Right lobe of liver (tissue), 4 donors: ENCODE measurements around the gene SYNPO2L.

Experiments
- POLR2A ChIP-seq: fragments of 450-650 bp; IDR thresholded peaks from one replicate; pipeline ENCODE4 v1.6.1; 2017; ENCODE audit warnings: antibody characterized with exemption, mild to moderate bottlenecking
- TF ChIP-seq, protein P1 (sequence below), 4 donors: fragments of 200-600 bp in 3 of 4; fragments of 450-650 bp in 1 of 4; IDR thresholded peaks; one replicate each; pipeline versions ENCODE4 v1.5.1 to v1.8.0; 2016 to 2022; ENCODE audit warnings: antibody characterized with exemption in 4 of 4, mild to moderate bottlenecking in 2 of 4
- donor health status: DM: no; HTN: no; CAD: no.
- donor health status: DM: no; HTN: no; CAD: no.
- donor health status: DM: no; HTN: yes; CAD: no.

DNA sequence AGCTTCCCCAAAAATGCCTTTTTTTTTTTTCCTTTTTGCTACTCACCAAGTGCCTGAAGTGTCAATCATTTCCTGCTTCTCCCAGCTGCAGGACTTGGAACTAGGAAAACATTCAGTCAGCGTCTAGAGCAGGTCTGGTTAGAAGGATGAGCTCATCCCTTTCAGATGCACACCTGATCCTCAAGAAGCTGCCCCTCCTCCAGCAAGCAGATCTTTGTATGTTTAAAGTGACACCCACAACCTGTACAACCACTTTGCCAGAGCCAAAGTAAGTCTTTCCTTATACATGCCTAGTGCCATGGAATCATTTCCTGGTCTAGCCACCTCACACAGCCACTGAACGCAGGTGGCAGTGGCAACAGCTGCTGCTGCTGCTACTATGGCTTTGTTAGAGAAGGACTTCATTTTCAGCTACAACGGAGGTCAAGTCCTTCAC lies 54.3 kb downstream of the SYNPO2L start:
- TF ChIP-seq POLR2A = no peak
- TF ChIP-seq, protein P1, sequence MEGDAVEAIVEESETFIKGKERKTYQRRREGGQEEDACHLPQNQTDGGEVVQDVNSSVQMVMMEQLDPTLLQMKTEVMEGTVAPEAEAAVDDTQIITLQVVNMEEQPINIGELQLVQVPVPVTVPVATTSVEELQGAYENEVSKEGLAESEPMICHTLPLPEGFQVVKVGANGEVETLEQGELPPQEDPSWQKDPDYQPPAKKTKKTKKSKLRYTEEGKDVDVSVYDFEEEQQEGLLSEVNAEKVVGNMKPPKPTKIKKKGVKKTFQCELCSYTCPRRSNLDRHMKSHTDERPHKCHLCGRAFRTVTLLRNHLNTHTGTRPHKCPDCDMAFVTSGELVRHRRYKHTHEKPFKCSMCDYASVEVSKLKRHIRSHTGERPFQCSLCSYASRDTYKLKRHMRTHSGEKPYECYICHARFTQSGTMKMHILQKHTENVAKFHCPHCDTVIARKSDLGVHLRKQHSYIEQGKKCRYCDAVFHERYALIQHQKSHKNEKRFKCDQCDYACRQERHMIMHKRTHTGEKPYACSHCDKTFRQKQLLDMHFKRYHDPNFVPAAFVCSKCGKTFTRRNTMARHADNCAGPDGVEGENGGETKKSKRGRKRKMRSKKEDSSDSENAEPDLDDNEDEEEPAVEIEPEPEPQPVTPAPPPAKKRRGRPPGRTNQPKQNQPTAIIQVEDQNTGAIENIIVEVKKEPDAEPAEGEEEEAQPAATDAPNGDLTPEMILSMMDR (IDR thresholded peaks at IDR 0.05) = no peak
